Fibroblast of mammary gland (primary cell): ENCODE data around the gene ZBTB25.
"Not testable (repeated sequence)": the region's sequence is repeated elsewhere in the genome, so short reads cannot be mapped to it uniquely, and the experiment has no call there.

Experiments
- DNase-seq: peaks from one replicate; pipeline ENCODE4 v3.0.0-alpha.2; 2010; ENCODE audit warnings: low read depth
- H3K4me3 ChIP-seq: 2 replicates; pipeline ENCODE4 v1.5.1; 2011; ENCODE audit warnings: low read depth, mild to moderate bottlenecking, low read length, moderate library complexity; ENCODE audit not compliant: control insufficient read depth
- TF ChIP-seq, protein P1 (sequence below): conservative IDR thresholded peaks from 2 replicates; pipeline ENCODE4 v1.5.1; 2011; ENCODE audit warnings: low read depth, low read length, inconsistent platforms; ENCODE audit not compliant: control insufficient read depth, insufficient read depth

ZBTB25 gene

DNA sequence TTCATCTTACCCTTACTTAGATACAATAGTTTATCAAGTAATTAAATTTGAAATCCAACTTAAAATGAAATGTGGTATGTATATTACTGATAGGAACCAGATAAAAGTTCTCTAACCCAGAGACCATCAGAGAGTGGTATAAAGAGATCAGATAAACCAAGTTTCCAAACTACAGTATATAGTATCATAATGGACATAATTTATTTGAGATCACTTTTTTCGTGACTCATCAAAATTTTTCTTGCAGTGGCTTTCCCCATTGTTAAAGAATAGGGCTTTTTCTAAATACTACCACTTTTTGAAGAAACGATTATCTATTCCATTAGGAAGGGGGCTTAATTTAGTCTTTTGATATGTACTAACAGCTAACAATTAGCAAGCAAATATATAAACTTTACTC lies 21.7 kb upstream of the ZBTB25 start:
- TF ChIP-seq, protein P1, sequence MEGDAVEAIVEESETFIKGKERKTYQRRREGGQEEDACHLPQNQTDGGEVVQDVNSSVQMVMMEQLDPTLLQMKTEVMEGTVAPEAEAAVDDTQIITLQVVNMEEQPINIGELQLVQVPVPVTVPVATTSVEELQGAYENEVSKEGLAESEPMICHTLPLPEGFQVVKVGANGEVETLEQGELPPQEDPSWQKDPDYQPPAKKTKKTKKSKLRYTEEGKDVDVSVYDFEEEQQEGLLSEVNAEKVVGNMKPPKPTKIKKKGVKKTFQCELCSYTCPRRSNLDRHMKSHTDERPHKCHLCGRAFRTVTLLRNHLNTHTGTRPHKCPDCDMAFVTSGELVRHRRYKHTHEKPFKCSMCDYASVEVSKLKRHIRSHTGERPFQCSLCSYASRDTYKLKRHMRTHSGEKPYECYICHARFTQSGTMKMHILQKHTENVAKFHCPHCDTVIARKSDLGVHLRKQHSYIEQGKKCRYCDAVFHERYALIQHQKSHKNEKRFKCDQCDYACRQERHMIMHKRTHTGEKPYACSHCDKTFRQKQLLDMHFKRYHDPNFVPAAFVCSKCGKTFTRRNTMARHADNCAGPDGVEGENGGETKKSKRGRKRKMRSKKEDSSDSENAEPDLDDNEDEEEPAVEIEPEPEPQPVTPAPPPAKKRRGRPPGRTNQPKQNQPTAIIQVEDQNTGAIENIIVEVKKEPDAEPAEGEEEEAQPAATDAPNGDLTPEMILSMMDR: no peak

DNA sequence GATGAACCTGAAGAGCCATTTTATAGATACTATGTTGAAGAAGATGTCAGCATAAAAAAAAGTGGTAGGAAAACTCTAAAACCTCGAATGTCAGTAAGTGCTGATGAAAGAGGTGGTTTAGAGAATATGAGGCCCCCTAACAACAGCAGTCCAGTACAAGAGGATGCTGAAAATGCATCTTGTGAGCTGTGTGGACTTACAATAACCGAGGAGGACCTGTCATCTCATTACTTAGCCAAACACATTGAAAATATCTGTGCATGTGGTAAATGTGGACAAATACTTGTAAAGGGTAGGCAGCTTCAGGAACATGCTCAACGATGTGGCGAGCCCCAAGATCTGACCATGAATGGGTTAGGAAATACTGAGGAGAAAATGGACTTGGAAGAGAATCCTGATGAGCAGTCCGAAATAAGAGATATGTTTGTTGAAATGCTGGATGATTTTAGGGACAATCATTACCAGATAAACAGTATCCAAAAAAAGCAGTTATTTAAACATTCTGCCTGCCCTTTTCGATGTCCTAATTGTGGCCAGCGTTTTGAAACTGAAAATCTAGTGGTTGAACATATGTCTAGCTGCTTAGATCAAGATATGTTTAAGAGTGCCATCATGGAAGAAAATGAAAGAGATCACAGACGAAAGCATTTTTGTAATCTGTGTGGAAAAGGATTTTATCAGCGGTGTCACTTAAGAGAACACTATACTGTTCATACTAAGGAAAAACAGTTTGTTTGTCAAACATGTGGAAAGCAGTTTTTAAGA lies 19.1 kb upstream of the ZBTB25 start:
- DNase-seq: no peak
- TF ChIP-seq, protein P1: no peak
- H3K4me3 ChIP-seq: no peak overlapping the region

More for the DNA sequence above, 21.7 kb upstream of the ZBTB25 start:
- no peak for DNase-seq
- H3K4me3 ChIP-seq: no peak overlapping the region

DNA sequence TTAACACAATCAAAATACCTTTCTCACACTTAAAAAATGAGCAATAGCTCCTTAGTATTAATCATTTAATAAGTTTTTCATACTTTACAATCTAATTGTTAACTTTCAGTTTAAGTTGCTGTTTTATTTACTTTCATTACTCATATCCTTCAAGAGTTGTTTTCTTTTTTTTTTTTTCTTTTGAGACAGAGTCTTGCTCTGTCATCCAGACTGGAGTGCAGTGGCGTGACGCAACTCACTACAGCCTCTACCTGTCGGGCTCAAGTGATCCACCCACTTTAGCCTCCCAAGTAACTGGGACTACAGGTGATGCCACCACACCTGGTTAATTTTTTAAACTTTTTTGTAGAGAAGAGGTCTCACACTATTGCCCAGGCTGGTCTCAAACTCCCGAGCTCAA lies 17.1 kb upstream of the ZBTB25 start:
- no peak overlapping the region for H3K4me3 ChIP-seq
- TF ChIP-seq, protein P1: no peak
- no peak for DNase-seq

DNA sequence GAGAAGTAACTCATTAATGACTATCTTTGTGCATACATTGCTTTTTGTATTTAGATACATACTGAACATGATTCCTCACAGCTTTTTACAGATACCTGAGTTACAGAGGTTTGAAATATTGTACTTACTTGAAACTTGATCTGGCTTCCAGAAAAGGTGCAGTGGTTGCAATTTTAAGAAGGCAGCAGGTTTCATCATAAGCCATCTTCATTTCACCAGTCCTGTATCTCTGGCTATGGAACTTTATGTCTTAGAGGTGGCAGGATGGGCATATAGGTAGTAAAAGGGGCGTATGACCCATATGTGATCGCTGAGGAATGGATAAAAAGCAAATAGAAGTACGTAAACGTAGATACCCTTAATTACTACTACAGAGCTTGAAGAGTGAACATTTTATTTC lies 14.6 kb upstream of the ZBTB25 start:
- TF ChIP-seq, protein P1: no peak
- H3K4me3 ChIP-seq: no peak overlapping the region
- no peak for DNase-seq

DNA sequence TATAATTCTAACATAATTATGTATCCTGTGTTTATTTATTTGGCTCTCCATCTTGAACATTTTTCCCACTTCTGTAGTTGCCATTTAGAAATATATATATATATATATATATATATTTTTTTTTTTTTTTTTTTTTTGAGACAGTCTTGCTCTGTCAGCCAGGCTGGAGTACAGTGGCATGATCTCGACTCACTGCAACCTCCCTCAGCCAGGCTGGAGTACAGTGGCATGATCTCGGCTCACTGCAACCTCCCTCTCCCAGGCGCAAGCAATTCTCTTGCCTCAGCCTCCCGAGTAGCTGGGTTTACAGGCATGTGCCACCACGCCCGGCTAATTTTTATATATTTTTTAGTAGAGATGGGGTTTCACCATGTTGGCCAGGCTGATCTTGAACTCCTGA lies 14.0 kb upstream of the ZBTB25 start:
- DNase-seq, H3K4me3 ChIP-seq: not testable (repeated sequence)

DNA sequence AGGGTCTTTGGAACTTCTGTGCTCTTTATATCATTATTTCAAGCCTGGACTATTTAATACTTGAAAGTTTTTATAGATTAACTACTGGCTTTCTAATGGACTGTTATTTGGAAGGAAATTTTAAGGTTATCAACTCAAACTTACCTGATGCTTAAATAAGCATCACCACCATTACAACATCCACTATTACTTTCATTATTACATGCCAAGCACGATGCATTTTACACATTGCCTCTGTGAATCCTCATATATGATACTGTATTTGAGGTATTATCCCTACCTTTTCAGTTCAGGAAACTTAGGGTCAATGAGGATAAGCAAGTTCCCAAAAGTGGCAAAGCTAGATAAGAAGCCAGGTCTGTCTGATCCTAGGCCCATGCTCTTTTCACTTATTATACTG lies 13.3 kb upstream of the ZBTB25 start:
- H3K4me3 ChIP-seq: no peak overlapping the region
- no peak for DNase-seq
- TF ChIP-seq, protein P1: no peak

DNA sequence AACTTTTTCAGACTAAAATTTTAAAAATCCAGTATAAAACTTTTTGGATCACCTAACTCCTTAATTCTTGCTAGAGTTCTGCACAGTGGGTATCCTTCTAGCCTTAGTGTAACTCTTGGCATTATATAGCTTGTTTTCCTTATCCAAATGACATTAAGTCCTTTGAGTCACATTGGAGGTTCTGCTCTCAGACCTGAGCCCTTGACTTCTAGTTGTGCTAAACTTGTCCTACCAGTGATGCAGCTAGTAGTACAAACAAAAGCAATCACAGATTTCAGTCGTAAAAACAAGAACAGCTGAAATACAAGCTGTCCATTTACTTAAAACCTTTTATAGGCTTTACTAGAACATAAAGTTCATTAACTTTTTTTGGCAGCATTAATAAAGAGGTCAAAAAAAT lies 11.4 kb upstream of the ZBTB25 start:
- no peak for DNase-seq
- TF ChIP-seq, protein P1: no peak
- no peak overlapping the region for H3K4me3 ChIP-seq
